H1 (cell line): ENCODE data around the gene VSIR. TPM values are rescaled to one million over a fixed set of nuclear protein-coding genes. Genes with fewer than 3 reads are reported as not detected.

Experiments used
- CTCF ChIA-PET: fragments of 300-600 bp; sonication (Branson Sonifier 250); formaldehyde crosslinking; loops from one replicate; lab custom pipeline; 2021; ENCODE audit not compliant: partially characterized antibody; lab: Charles Lee
- POLR2A ChIA-PET: fragments of 300-600 bp; sonication (Branson Sonifier 250); formaldehyde crosslinking; loops from one replicate; lab custom pipeline; 2021; ENCODE audit warnings: inconsistent platforms; ENCODE audit not compliant: partially characterized antibody; lab: Charles Lee
- DNase-seq, 2 experiments: peaks; one replicate each; pipeline versions ENCODE4 v3.0.0 to v3.0.0-alpha.2; 2010 to 2022; ENCODE audit warnings: low spot score in 2 of 2, low read depth in 1 of 2, mixed read lengths in 1 of 2
- FAIRE-seq: peaks from 2 replicates; lab custom pipeline; 2011; peaks lifted over from hg19 to GRCh38; lab: Jason Lieb, UNC
- H2AFZ ChIP-seq: 2 replicates; pipeline ENCODE4 v1.8.1; 2012; ENCODE audit warnings: low read length, inconsistent platforms
- H2AK5ac ChIP-seq: 2 replicates; pipeline ENCODE4 v1.6.1; 2013; ENCODE audit warnings: low read depth, low read length
- H2BK120ac ChIP-seq: replicated peaks from 2 replicates; pipeline ENCODE3; 2013; ENCODE audit warnings: low read depth, low read length, inconsistent platforms
- H2BK12ac ChIP-seq: 2 replicates; pipeline ENCODE4 v1.6.1; 2013; ENCODE audit warnings: low read depth, low read length
- H2BK15ac ChIP-seq: 2 replicates; pipeline ENCODE4 v1.6.1; 2013; ENCODE audit warnings: low read length
- H2BK20ac ChIP-seq: 2 replicates; pipeline ENCODE4 v1.6.1; 2013; ENCODE audit warnings: low read length
- H2BK5ac ChIP-seq: 2 replicates; pipeline ENCODE4 v1.6.1; 2013; ENCODE audit warnings: low read depth, low read length
- H3K14ac ChIP-seq: 2 replicates; pipeline ENCODE4 v1.6.1; 2013; ENCODE audit warnings: inconsistent platforms; ENCODE audit not compliant: insufficient read length
- H3K18ac ChIP-seq: 2 replicates; pipeline ENCODE4 v1.6.1; 2013; ENCODE audit warnings: low read length; ENCODE audit errors: extremely low read depth
- H3K23ac ChIP-seq: 2 replicates; pipeline ENCODE4 v1.6.1; 2013; ENCODE audit warnings: inconsistent platforms; ENCODE audit not compliant: insufficient read length
- H3K23me2 ChIP-seq: 2 replicates; pipeline ENCODE4 v1.6.1; 2013; ENCODE audit warnings: low read depth, low read length
- H3K27ac ChIP-seq: 2 replicates; pipeline ENCODE4 v1.6.1; 2011; ENCODE audit warnings: low read depth, low read length, inconsistent platforms
- H3K27me3 ChIP-seq, 4 experiments: replicated peaks in 1 of 4; 1 replicate in 1 of 4; 2 replicates in 3 of 4; pipeline versions ENCODE4 v1.6.1 to v1.8.1; 2011 to 2013; ENCODE audit warnings: low read length in 3 of 4, mild to moderate bottlenecking in 3 of 4, inconsistent platforms in 2 of 4, mixed read lengths in 2 of 4, moderate library complexity in 1 of 4; ENCODE audit not compliant: control insufficient read depth in 3 of 4, insufficient read depth in 3 of 4; ENCODE audit errors: extremely low read depth in 1 of 4
- H3K36me3 ChIP-seq, 4 experiments: 2 replicates each; pipeline versions ENCODE4 v1.6.1 to v1.8.1; 2011 to 2013; ENCODE audit warnings: mild to moderate bottlenecking in 4 of 4, low read length in 3 of 4, moderate library complexity in 2 of 4, control low read depth in 1 of 4, inconsistent platforms in 1 of 4; ENCODE audit not compliant: insufficient read depth in 4 of 4, control insufficient read depth in 2 of 4
- H3K4ac ChIP-seq: replicated peaks from 2 replicates; pipeline ENCODE3; 2013; ENCODE audit warnings: low read length, low read depth, mixed read lengths, inconsistent platforms; ENCODE audit not compliant: insufficient read length
- H3K4me1 ChIP-seq, 4 experiments: replicated peaks in 1 of 4; 1 replicate in 1 of 4; 2 replicates in 3 of 4; pipeline versions ENCODE4 v1.6.1 to v1.8.1; 2011 to 2013; ENCODE audit warnings: low read length in 3 of 4, inconsistent platforms in 2 of 4, mixed read lengths in 1 of 4; ENCODE audit not compliant: insufficient read depth in 4 of 4, control insufficient read depth in 3 of 4
- H3K4me2 ChIP-seq, 2 experiments: 2 replicates each; pipeline versions ENCODE4 v1.6.1 to v1.8.1; 2011 to 2013; ENCODE audit warnings: low read depth in 2 of 2, low read length in 2 of 2, control low read depth in 1 of 2, inconsistent platforms in 1 of 2, mild to moderate bottlenecking in 1 of 2; ENCODE audit not compliant: insufficient read depth in 1 of 2
- H3K4me3 ChIP-seq, 4 experiments: fragments of 200-600, 300-600 bp in 1 of 4; sonication (generic), shearing (Covaris generic), sonication (Bioruptor Twin) in 1 of 4; 2 replicates each; pipeline versions ENCODE4 v1.5.1 to v1.8.1; 2011 to 2016; ENCODE audit warnings: low read length in 4 of 4, low read depth in 3 of 4, control low read depth in 2 of 4, inconsistent platforms in 2 of 4, mild to moderate bottlenecking in 2 of 4, mixed read lengths in 1 of 4, moderate library complexity in 1 of 4; ENCODE audit not compliant: insufficient read depth in 2 of 4; ENCODE audit errors: extremely low read depth in 1 of 4
- H3K56ac ChIP-seq: replicated peaks from 2 replicates; pipeline ENCODE3; 2013; ENCODE audit warnings: low read depth, mild to moderate bottlenecking, mixed read lengths, low read length, inconsistent platforms; ENCODE audit not compliant: insufficient read length
- H3K79me1 ChIP-seq: 2 replicates; pipeline ENCODE4 v1.6.1; 2013; ENCODE audit warnings: low read depth, low read length, control low read depth
- H3K79me2 ChIP-seq, 2 experiments: 2 replicates each; pipeline versions ENCODE4 v1.6.1 to v1.8.1; 2012 to 2013; ENCODE audit warnings: low read length in 2 of 2, mild to moderate bottlenecking in 2 of 2, inconsistent platforms in 1 of 2; ENCODE audit not compliant: insufficient read depth in 2 of 2, control insufficient read depth in 1 of 2
- H3K9ac ChIP-seq, 4 experiments: replicated peaks in 1 of 4; 1 replicate in 1 of 4; 2 replicates in 3 of 4; pipeline versions ENCODE4 v1.6.1 to v1.8.1; 2011 to 2013; ENCODE audit warnings: low read depth in 3 of 4, low read length in 3 of 4, control low read depth in 2 of 4, mild to moderate bottlenecking in 2 of 4, moderate library complexity in 2 of 4, inconsistent platforms in 1 of 4; ENCODE audit errors: extremely low read depth in 1 of 4
- H3K9me3 ChIP-seq, 2 experiments: 2 replicates each; pipeline versions ENCODE4 v1.6.1 to v1.8.1; 2012 to 2013; ENCODE audit warnings: mild to moderate bottlenecking in 2 of 2, moderate library complexity in 2 of 2, control low read depth in 1 of 2, inconsistent platforms in 1 of 2, low read depth in 1 of 2, low read length in 1 of 2, mixed read lengths in 1 of 2; ENCODE audit not compliant: insufficient read depth in 2 of 2
- H4K20me1 ChIP-seq, 2 experiments: replicated peaks in 1 of 2; 2 replicates each; pipeline versions ENCODE3 to v1.8.1; 2011 to 2013; ENCODE audit warnings: inconsistent platforms in 2 of 2, low read length in 2 of 2, mild to moderate bottlenecking in 1 of 2; ENCODE audit not compliant: insufficient read depth in 2 of 2, control insufficient read depth in 1 of 2
- H4K5ac ChIP-seq: 2 replicates; pipeline ENCODE4 v1.6.1; 2013; ENCODE audit warnings: low read length, low read depth, mixed read lengths, inconsistent platforms; ENCODE audit not compliant: insufficient read length
- H4K8ac ChIP-seq: 2 replicates; pipeline ENCODE4 v1.8.0; 2013; ENCODE audit warnings: mild to moderate bottlenecking, moderate library complexity, low read length, inconsistent platforms; ENCODE audit not compliant: insufficient read depth; ENCODE audit errors: extremely low read depth
- H4K91ac ChIP-seq: replicated peaks from 2 replicates; pipeline ENCODE3; 2013; ENCODE audit warnings: low read length, mixed read lengths, inconsistent platforms; ENCODE audit not compliant: insufficient read length
- BRCA1 ChIP-seq: IDR thresholded peaks from 2 replicates; pipeline ENCODE4 v1.6.1; 2012; ENCODE audit warnings: low read depth, low read length, improper control_type of control experiment
- CTCF ChIP-seq, 3 experiments: IDR thresholded peaks; 1 replicate in 2 of 3; 2 replicates in 1 of 3; pipeline versions ENCODE4 v1.5.1 to v1.6.1; 2011; ENCODE audit warnings: low read length in 3 of 3, mild to moderate bottlenecking in 3 of 3, inconsistent platforms in 2 of 3, low read depth in 1 of 3, moderate library complexity in 1 of 3; ENCODE audit not compliant: insufficient read depth in 1 of 3; ENCODE audit errors: control extremely low read depth in 1 of 3
- FOSL1 ChIP-seq: IDR thresholded peaks from 2 replicates; pipeline ENCODE4 v1.6.1; 2011; ENCODE audit warnings: mild to moderate bottlenecking, low read depth, low read length, moderate library complexity; ENCODE audit not compliant: insufficient read depth
- GTF2F1 ChIP-seq: IDR thresholded peaks from 2 replicates; pipeline ENCODE4 v1.6.1; 2012; ENCODE audit warnings: low read depth, low read length, improper control_type of control experiment, borderline replicate concordance
- SRF ChIP-seq: IDR thresholded peaks from 2 replicates; pipeline ENCODE4 v1.6.1; 2011; ENCODE audit warnings: mild to moderate bottlenecking, low read depth, low read length, moderate library complexity
- TAF1 ChIP-seq: IDR thresholded peaks from 2 replicates; pipeline ENCODE4 v1.6.1; 2011; ENCODE audit warnings: mild to moderate bottlenecking, low read depth, low read length
- TAF7 ChIP-seq: optimal IDR thresholded peaks from 2 replicates; pipeline ENCODE3; 2011; ENCODE audit warnings: low read depth, mild to moderate bottlenecking, inconsistent platforms, low read length, moderate library complexity, borderline replicate concordance
- TEAD4 ChIP-seq: IDR thresholded peaks from 2 replicates; pipeline ENCODE4 v1.6.1; 2012; ENCODE audit warnings: low read depth, low read length, inconsistent platforms, mixed read lengths
- WGBS, 2 experiments: shearing (Covaris generic) in 1 of 2; methylation state at CpG; one replicate each; pipeline versions ENCODE4 v1.1.6 to v1.1.7; 2013 to 2015; ENCODE audit warnings: low lambda C conversion rate in 2 of 2, mixed read lengths in 2 of 2, inconsistent platforms in 1 of 2, low coverage in 1 of 2, missing lambda C conversion rate in 1 of 2; ENCODE audit not compliant: insufficient replicate concordance in 2 of 2, insufficient coverage in 1 of 2, insufficient read length in 1 of 2; ENCODE audit errors: extremely low coverage in 1 of 2, missing lambda C conversion rate in 1 of 2; 5-methylcytosine and 5-hydroxymethylcytosine counted together
- polyA plus RNA-seq, 7 experiments: library from polyadenylated mRNA; depleted of rRNA in 3 of 7; stranded (reverse) in 5 of 7; unstranded in 2 of 7; fragments of >200 nt in 5 of 7; fragments of 200-250 nt in 2 of 7; gene quantifications; 1 replicate in 5 of 7; 2 replicates in 1 of 7; 4 replicates in 1 of 7; pipeline versions ENCODE4 v1.2.1 to v1.2.3, GENCODE V29; 2011 to 2013; ENCODE audit warnings: missing spikeins in 2 of 7, mixed read lengths in 2 of 7
- total RNA-seq: library from RNA; stranded (reverse); fragmentation: NEBNext Ultra II Directional; extraction: Animal tissue kit (Norgen Biotek cat#: 25700); gene quantifications from 2 replicates; pipeline ENCODE4 v1.2.1, GENCODE V29; 2021

Gene VSIR
- total and polyA plus RNA-seq, 2 of the 8 experiments (the other 6 are each of a cell fraction or from before 2014, with no cell fraction given), result 0.33 TPM; not detected in 1

GRCh38 chr10:71807557-71808510, 34.5 kb upstream of the VSIR start:
- peaks cover 0 to 7% (median 4%) of the 10 kb centered on the region in 4 experiments; a peak in 6 of 7 replicates for H3K4me1 ChIP-seq
- ChIA-PET CTCF (interaction anchor here (0.7 to 5.0 kb wide), 6 partner anchors 31 to 321 kb away, joined by 3 to 21 read pairs (median 4); partner anchors contain the start of gene VSIR), POLR2A (no interaction called here)
- FAIRE-seq (no peak), DNase-seq (no peak)
- H3K23ac ChIP-seq, result no peak overlapping the region
- H2BK20ac ChIP-seq, result no peak overlapping the region
- no peaks in the 10 kb centered on the region for H4K20me1 ChIP-seq
- no peak overlapping the region for H2BK5ac ChIP-seq
- H3K14ac ChIP-seq, result no peak overlapping the region
- H2AK5ac ChIP-seq, result no peak overlapping the region
- H3K4ac ChIP-seq, result no peak overlapping the region
- H4K5ac ChIP-seq, result no peak overlapping the region
- H3K79me1 ChIP-seq, result no peaks in the 10 kb centered on the region
- no peak overlapping the region for H2AFZ ChIP-seq
- no peak overlapping the region for H2BK15ac ChIP-seq
- H2BK12ac ChIP-seq, result no peak overlapping the region
- H2BK120ac ChIP-seq, result no peak overlapping the region
- peaks cover 0 to 13% (median 9%) of the 10 kb centered on the region in 4 experiments; a peak in 6 of 7 replicates for H3K27me3 ChIP-seq
- H4K8ac ChIP-seq, result no peak overlapping the region
- TF ChIP-seq FOSL1 (no peak), TAF7 (no peak), BRCA1 (no peak), TAF1 (no peak), SRF (no peak), CTCF (IDR thresholded peaks at IDR 0.05; ENCODE audit: control extremely low read depth in 1 of 3, insufficient read depth in 1 of 3, low read depth in 1 of 3, low read length in 3 of 3) (no peak), TEAD4 (no peak), GTF2F1 (no peak)
- TF ChIP-seq, all 59 proteins: peak for 0
- WGBS, 2 experiments, result 88 to 100% methylated on average over 1 to 21 of the region's 21 CpGs
- no peaks in the 10 kb centered on the region for H3K23me2 ChIP-seq
- no peaks in the 10 kb centered on the region for H3K79me2 ChIP-seq
- no peak overlapping the region; a peak in 1 of 7 replicates for H3K9ac ChIP-seq
- no peak overlapping the region for H3K4me3 ChIP-seq
- no peak overlapping the region for H3K27ac ChIP-seq
- H3K36me3 ChIP-seq, result no peaks in the 10 kb centered on the region
- no peak overlapping the region for H3K56ac ChIP-seq
- H3K9me3 ChIP-seq, result no peaks in the 10 kb centered on the region
- H3K4me2 ChIP-seq, result no peak overlapping the region
- H3K18ac ChIP-seq, result no peak overlapping the region
- H4K91ac ChIP-seq, result no peak overlapping the region
